ENCODE measurements around the gene CAMK1. TPM values are rescaled to one million over a fixed set of nuclear protein-coding genes. Genes with fewer than 3 reads are reported as not detected.

CAMK1 gene
- total RNA-seq, 1 experiment from 2014 or later, result 2.0 TPM

- no peak for TF ChIP-seq EZH2 (IDR thresholded peaks at IDR 0.05; ENCODE audit: low read depth)
- TF ChIP-seq CTCF (conservative IDR thresholded peaks at IDR 0.05), result no peak
- no peaks in the 10 kb centered on the region for H3K9me3 ChIP-seq (ENCODE audit: insufficient read depth, low read depth)
- no peak overlapping the region for H3K4me3 ChIP-seq
- no peak overlapping the region for H3K4me2 ChIP-seq
- ChIA-PET POLR2A (ENCODE audit: unreplicated experiment) (interaction anchor here (0.6 kb wide), 1 partner anchor 570 kb away, joined by 3 read pairs; no protein-coding TSS in a partner anchor), CTCF (no interaction called here)
- H2AFZ ChIP-seq, result no peak overlapping the region
- peaks cover 40% of the 10 kb centered on the region for H3K36me3 ChIP-seq (ENCODE audit: low read depth)
- BruUV-seq (replicated peaks), result no TSS peak
- no peaks in the 10 kb centered on the region for H3K9me2 ChIP-seq (ENCODE audit: insufficient read depth)
- H3K79me2 ChIP-seq (ENCODE audit: low read depth), result peaks cover 27% of the 10 kb centered on the region
- intact Hi-C loops (cut with micrococcal nuclease; ENCODE audit: unreplicated experiment), result no loop called here
- DNase-seq, result no peak
- no peaks in the 10 kb centered on the region for H3K27me3 ChIP-seq (ENCODE audit: insufficient read depth, low read depth)
- peaks cover 13% of the 10 kb centered on the region for H3K4me1 ChIP-seq (replicated peaks; ENCODE audit: insufficient read depth)
- peaks cover 37% of the 10 kb centered on the region for H4K20me1 ChIP-seq (ENCODE audit: insufficient read depth)
- no peak overlapping the region for H3K27ac ChIP-seq
- H3F3A ChIP-seq (ENCODE audit: insufficient read depth, low read depth), result no peaks in the 10 kb centered on the region
These were observed 32.9 kb downstream of the CAMK1 start for GRCh38 chr3:9736831-9737230.

GRCh38 chr3:9732740-9733115 lies 37.0 kb downstream of the CAMK1 start:
- BruUV-seq (replicated peaks), result TSS peak; percentile 60

GRCh38 chr3:9732080-9732739 lies 37.5 kb downstream of the CAMK1 start:
- ChIA-PET POLR2A (ENCODE audit: unreplicated experiment) (no interaction called here), CTCF (interaction anchor here (0.6 to 0.7 kb wide), 2 partner anchors 233 to 384 kb away, joined by 3 to 4 read pairs; no protein-coding TSS in a partner anchor)
- Histone ChIP-seq H3K4me3 (peak overlapping the region; percentile 95), H3K4me1 (replicated peaks; ENCODE audit: insufficient read depth) (peaks cover 19% of the 10 kb centered on the region), H3K9me2 (ENCODE audit: insufficient read depth) (no peaks in the 10 kb centered on the region), H3F3A (ENCODE audit: insufficient read depth, low read depth) (peaks cover 9% of the 10 kb centered on the region; the same call in 1 of the 2 replicates), H3K36me3 (ENCODE audit: low read depth) (peaks cover 12% of the 10 kb centered on the region; the same call in 1 of the 2 replicates), H3K4me2 (peak overlapping the region; percentile 93), H3K9me3 (ENCODE audit: insufficient read depth, low read depth) (no peaks in the 10 kb centered on the region), H2AFZ (peak overlapping the region; percentile 94), H3K27me3 (ENCODE audit: insufficient read depth, low read depth) (no peaks in the 10 kb centered on the region), H3K79me2 (ENCODE audit: low read depth) (peaks cover 29% of the 10 kb centered on the region), H4K20me1 (ENCODE audit: insufficient read depth) (peaks cover 26% of the 10 kb centered on the region; the same call in 1 of the 2 replicates), H3K27ac (no peak overlapping the region)
- intact Hi-C loops (cut with micrococcal nuclease; ENCODE audit: unreplicated experiment), result loop anchor here (5.0 kb wide), 2 partner anchors 60 to 230 kb away; partner anchors contain the start of genes ARPC4 and TADA3
- BruUV-seq (replicated peaks), result no TSS peak
- DNase-seq, result no peak
- TF ChIP-seq EZH2 (IDR thresholded peaks at IDR 0.05; ENCODE audit: low read depth) (no peak), CTCF (conservative IDR thresholded peaks at IDR 0.05) (no peak)

More at GRCh38 chr3:9732740-9733115, 37.0 kb downstream of the CAMK1 start:
- Histone ChIP-seq H3F3A (ENCODE audit: insufficient read depth, low read depth) (peaks cover 9% of the 10 kb centered on the region; the same call in 1 of the 2 replicates), H3K9me2 (ENCODE audit: insufficient read depth) (no peaks in the 10 kb centered on the region), H3K4me3 (peak overlapping the region; percentile 95), H3K9me3 (ENCODE audit: insufficient read depth, low read depth) (no peaks in the 10 kb centered on the region), H3K27ac (no peak overlapping the region), H4K20me1 (ENCODE audit: insufficient read depth) (peaks cover 26% of the 10 kb centered on the region; the same call in 1 of the 2 replicates), H3K27me3 (ENCODE audit: insufficient read depth, low read depth) (no peaks in the 10 kb centered on the region), H3K36me3 (ENCODE audit: low read depth) (peaks cover 12% of the 10 kb centered on the region), H2AFZ (peak overlapping the region; percentile 94; the same call in 1 of the 2 replicates), H3K4me2 (peak overlapping the region; percentile 93), H3K4me1 (replicated peaks; ENCODE audit: insufficient read depth) (peaks cover 19% of the 10 kb centered on the region), H3K79me2 (ENCODE audit: low read depth) (peaks cover 29% of the 10 kb centered on the region)
- DNase-seq, result no peak
- ChIA-PET CTCF (interaction anchor here (0.6 to 0.7 kb wide), 2 partner anchors 232 to 383 kb away, joined by 3 to 4 read pairs; no protein-coding TSS in a partner anchor), POLR2A (ENCODE audit: unreplicated experiment) (no interaction called here)
- intact Hi-C loops (cut with micrococcal nuclease; ENCODE audit: unreplicated experiment), result loop anchor here (5.0 kb wide), 2 partner anchors 60 to 230 kb away; partner anchors contain the start of genes ARPC4 and TADA3
- TF ChIP-seq CTCF (conservative IDR thresholded peaks at IDR 0.05) (no peak), EZH2 (IDR thresholded peaks at IDR 0.05; ENCODE audit: low read depth) (no peak)

Data from PC-9 (cell line).